Thyroid gland (tissue), 4 donors: ENCODE measurements around the gene GABRR1.

Experiments
- CTCF ChIP-seq, 6 experiments: fragments of 200-600 bp in 3 of 6; fragments of 450-650 bp in 3 of 6; sonication (generic) in 3 of 6; IDR thresholded peaks; one replicate each; pipeline ENCODE4 v1.5.1; 2016 to 2019; ENCODE audit warnings: antibody characterized with exemption in 6 of 6, mild to moderate bottlenecking in 2 of 6, inconsistent platforms in 1 of 6, moderate library complexity in 1 of 6
- POLR2A ChIP-seq, 2 donors: fragments of 450-650 bp; IDR thresholded peaks; one replicate each; pipeline ENCODE4 v1.6.1; 2017; ENCODE audit warnings: antibody characterized with exemption in 2 of 2, mild to moderate bottlenecking in 2 of 2, moderate library complexity in 1 of 2

- TF ChIP-seq CTCF (IDR thresholded peaks at IDR 0.05) (no peak), POLR2A (IDR thresholded peaks at IDR 0.05) (no peak)
Observed at GRCh38 chr6:89199579-89199978, 17.6 kb downstream of the GABRR1 start.
